Gastrocnemius medialis (tissue), 4 donors: ENCODE measurements around the gene RORB.

Experiments used
- CTCF ChIP-seq, 5 experiments: fragments of 450-650 bp in 3 of 5; fragments of 200-600 bp in 2 of 5; sonication (generic) in 2 of 5; IDR thresholded peaks in 4 of 5; conservative IDR thresholded peaks in 1 of 5; 1 replicate in 4 of 5; 2 replicates in 1 of 5; pipeline ENCODE4 v1.5.1; 2016 to 2019; ENCODE audit warnings: antibody characterized with exemption in 5 of 5, mild to moderate bottlenecking in 3 of 5, moderate library complexity in 3 of 5
- POLR2A ChIP-seq, 2 donors: fragments of 450-650 bp; IDR thresholded peaks; one replicate each; pipeline ENCODE4 v1.6.1; 2017; ENCODE audit warnings: antibody characterized with exemption in 2 of 2, mild to moderate bottlenecking in 2 of 2, moderate library complexity in 2 of 2

GRCh38 chr9:74517188-74517587, 20.1 kb downstream of the RORB start:
- TF ChIP-seq CTCF (IDR thresholded peaks at IDR 0.05 in 4 of 5, conservative IDR thresholded peaks at IDR 0.05 in 1 of 5) (no peak), POLR2A (IDR thresholded peaks at IDR 0.05) (no peak)
